SK-N-SH (cell line): ENCODE results near the gene RCCD1. TPM values are rescaled to one million over a fixed set of nuclear protein-coding genes. Genes with fewer than 3 reads are reported as not detected.

Experiments
- CTCF ChIA-PET: fragments of 300-600, 350-600 bp; formaldehyde crosslinking; extraction: SDS; loops from one replicate; lab custom pipeline; 2021; lab: Yijun Ruan, JAX
- POLR2A ChIA-PET: fragments of 350-600 bp; sonication (Branson Sonifier 250); formaldehyde crosslinking; extraction: SDS; loops from one replicate; lab custom pipeline; 2020; ENCODE audit warnings: antibody characterized with exemption, inconsistent platforms; lab: Yijun Ruan, JAX
- DNase-seq: peaks from one replicate; pipeline ENCODE4 v3.0.0; 2012
- H2AFZ ChIP-seq: fragments of 200-600 bp; sonication (generic); 2 replicates; pipeline ENCODE4 v1.8.1; 2016; ENCODE audit warnings: antibody characterized with exemption, mild to moderate bottlenecking, low read depth
- H3F3A ChIP-seq: fragments of 200-600 bp; sonication (generic); replicated peaks from 2 replicates; pipeline ENCODE3; 2016; ENCODE audit warnings: antibody characterized with exemption, mild to moderate bottlenecking; ENCODE audit not compliant: insufficient read depth
- H3K27ac ChIP-seq, 2 experiments: fragments of 200-500 bp in 1 of 2; fragments of 200-600 bp in 1 of 2; sonication (Bioruptor generic) in 1 of 2; sonication (generic), shearing (Covaris generic) in 1 of 2; 2 replicates each; pipeline versions ENCODE4 v1.5.1 to v1.6.1; 2014 to 2016; ENCODE audit warnings: low read depth in 2 of 2, inconsistent platforms in 1 of 2, low read length in 1 of 2, mild to moderate bottlenecking in 1 of 2, mixed read lengths in 1 of 2
- H3K27me3 ChIP-seq: fragments of 200-600 bp; sonication (generic), shearing (Covaris generic); 2 replicates; pipeline ENCODE4 v1.6.1; 2016; ENCODE audit warnings: mixed run types; ENCODE audit not compliant: insufficient read depth
- H3K36me3 ChIP-seq, 2 experiments: fragments of 200-500 bp in 1 of 2; fragments of 200-600 bp in 1 of 2; sonication (Bioruptor generic) in 1 of 2; sonication (generic) in 1 of 2; replicated peaks in 1 of 2; 2 replicates each; pipeline versions ENCODE3 to v1.5.1; 2014 to 2016; ENCODE audit warnings: low read length in 1 of 2, mild to moderate bottlenecking in 1 of 2; ENCODE audit not compliant: insufficient read depth in 2 of 2, control insufficient read depth in 1 of 2
- H3K4me1 ChIP-seq, 2 experiments: fragments of 200-500 bp in 1 of 2; fragments of 200-600 bp in 1 of 2; sonication (Bioruptor generic) in 1 of 2; sonication (generic), shearing (Covaris generic) in 1 of 2; 2 replicates each; pipeline versions ENCODE4 v1.5.1 to v1.6.1; 2014 to 2016; ENCODE audit warnings: low read depth in 1 of 2, low read length in 1 of 2, mixed run types in 1 of 2; ENCODE audit not compliant: insufficient read depth in 2 of 2, control insufficient read depth in 1 of 2
- H3K4me2 ChIP-seq: fragments of 200-600 bp; sonication (generic), shearing (Covaris generic); 2 replicates; pipeline ENCODE4 v1.6.1; 2017; ENCODE audit warnings: mixed run types
- H3K4me3 ChIP-seq, 2 experiments: fragments of 200-500 bp in 1 of 2; fragments of 200-600 bp in 1 of 2; sonication (Bioruptor generic) in 1 of 2; sonication (generic), shearing (Covaris generic) in 1 of 2; 2 replicates each; pipeline versions ENCODE4 v1.5.1 to v1.8.1; 2014 to 2016; ENCODE audit warnings: low read depth in 2 of 2, inconsistent platforms in 1 of 2, low read length in 1 of 2, mild to moderate bottlenecking in 1 of 2, mixed read lengths in 1 of 2, moderate library complexity in 1 of 2
- H3K79me2 ChIP-seq: fragments of 200-600 bp; sonication (generic); 2 replicates; pipeline ENCODE4 v1.8.1; 2017; ENCODE audit warnings: mild to moderate bottlenecking; ENCODE audit not compliant: insufficient read depth
- H3K9ac ChIP-seq: fragments of 200-600 bp; sonication (generic); 2 replicates; pipeline ENCODE4 v1.6.1; 2017; ENCODE audit warnings: mixed run types
- H3K9me2 ChIP-seq: fragments of 200-600 bp; sonication (generic); 2 replicates; pipeline ENCODE4 v1.6.1; 2017; ENCODE audit warnings: mixed run types
- H3K9me3 ChIP-seq: fragments of 200-600 bp; sonication (generic); 2 replicates; pipeline ENCODE4 v1.6.1; 2017; ENCODE audit warnings: mixed run types, mild to moderate bottlenecking, moderate library complexity
- H4K20me1 ChIP-seq: fragments of 200-600 bp; sonication (generic); 2 replicates; pipeline ENCODE4 v1.6.1; 2017; ENCODE audit warnings: mild to moderate bottlenecking, mixed run types; ENCODE audit not compliant: insufficient read depth
- CHD2 ChIP-seq: fragments of 150-350 bp; IDR thresholded peaks from 2 replicates; pipeline ENCODE4 v1.6.1; 2018; ENCODE audit warnings: low read length; ENCODE audit not compliant: partially characterized antibody
- ELF1 ChIP-seq: IDR thresholded peaks from 2 replicates; pipeline ENCODE4 v1.4.0; 2012
- FOSL2 ChIP-seq: IDR thresholded peaks from 2 replicates; pipeline ENCODE4 v1.4.0; 2012; ENCODE audit warnings: low read depth, mild to moderate bottlenecking, moderate library complexity, borderline replicate concordance
- GATA2 ChIP-seq: sonication (generic); formaldehyde crosslinking; IDR thresholded peaks from 2 replicates; pipeline ENCODE4 v1.5.0; 2020; ENCODE audit warnings: mild to moderate bottlenecking, missing genetic modification reagents
- NFIC ChIP-seq: IDR thresholded peaks from 2 replicates; pipeline ENCODE4 v1.4.0; 2012; ENCODE audit warnings: borderline replicate concordance
- RFX5 ChIP-seq: IDR thresholded peaks from 2 replicates; pipeline ENCODE4 v1.6.1; 2012; ENCODE audit warnings: mild to moderate bottlenecking, improper control_type of control experiment, low read length
- SIN3A ChIP-seq: IDR thresholded peaks from 2 replicates; pipeline ENCODE4 v1.6.1; 2012; ENCODE audit warnings: low read depth, mild to moderate bottlenecking, low read length, moderate library complexity, borderline replicate concordance
- SMC3 ChIP-seq: IDR thresholded peaks from 2 replicates; pipeline ENCODE4 v1.6.1; 2012; ENCODE audit warnings: low read depth, low read length, improper control_type of control experiment
- WGBS: methylation state at CpG from one replicate; pipeline ENCODE4 v1.1.6; 2017; ENCODE audit warnings: low lambda C conversion rate; 5-methylcytosine and 5-hydroxymethylcytosine counted together
- polyA plus RNA-seq, 3 experiments: library from polyadenylated mRNA; depleted of rRNA; stranded (reverse); fragments of >200 nt; gene quantifications; 2 replicates each; pipeline ENCODE4 v1.2.3, GENCODE V29; 2012
- TF ChIP-seq, protein P1 (sequence below): IDR thresholded peaks from 2 replicates; pipeline ENCODE4 v1.6.1; 2012; ENCODE audit warnings: mild to moderate bottlenecking, low read depth, low read length, moderate library complexity
- TF ChIP-seq, protein P2 (sequence below): fragments of 150-350 bp; IDR thresholded peaks from 2 replicates; pipeline ENCODE4 v1.6.1; 2017; ENCODE audit warnings: antibody characterized with exemption, low read length, low read depth, borderline replicate concordance

RCCD1 gene
- polyA plus RNA-seq, 1 of the 3 experiments (the other 2 are of a cell fraction), result 21.2 TPM

DNA sequence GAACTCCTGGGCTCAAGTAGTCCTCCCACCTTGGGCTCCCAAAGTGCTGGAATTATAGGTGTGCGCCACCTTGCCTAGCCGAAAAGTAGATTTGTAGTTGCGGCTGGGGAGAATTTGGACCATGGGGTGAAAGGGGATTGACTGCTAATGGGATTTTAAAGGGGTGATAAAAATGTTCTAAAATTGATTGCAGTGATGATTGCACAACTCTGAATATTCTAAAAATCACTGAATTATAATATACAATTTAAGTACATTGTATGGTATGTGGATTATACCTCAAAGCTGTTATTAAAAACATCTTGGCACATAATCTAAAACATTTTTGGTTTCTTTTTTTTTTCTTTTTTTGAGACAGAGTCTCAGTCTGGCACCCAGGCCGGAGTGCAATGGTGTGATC is 35.8 kb downstream of the RCCD1 start:
- Histone ChIP-seq H3K9me2 (no peaks in the 10 kb centered on the region), H3K36me3 (no peaks in the 10 kb centered on the region), H3K9ac (no peak overlapping the region), H3F3A (peaks cover 12% of the 10 kb centered on the region), H2AFZ (no peak overlapping the region), H3K4me3 (no peak overlapping the region), H3K4me1 (peaks cover 7 to 11% of the 10 kb centered on the region in 2 experiments), H3K9me3 (no peaks in the 10 kb centered on the region), H3K27me3 (no peaks in the 10 kb centered on the region), H3K27ac (no peak overlapping the region), H3K4me2 (no peak overlapping the region), H4K20me1 (peaks cover 6% of the 10 kb centered on the region; the same call in 1 of the 2 replicates)
- WGBS, result 97% methylated on average over 4 of the region's 4 CpGs
- POLR2A ChIA-PET, result no interaction called here
- CTCF ChIA-PET, result interaction anchor here (1.5 to 2.4 kb wide), 5 partner anchors 20 to 59 kb away, joined by 4 to 11 read pairs (median 4); partner anchors contain the start of gene HDDC3
- DNase-seq, result no peak
- TF ChIP-seq RFX5, result no peak
- no peak for TF ChIP-seq NFIC
- TF ChIP-seq, all 33 proteins: peak for 0
- H3K79me2 ChIP-seq, result peaks cover 96% of the 10 kb centered on the region

DNA sequence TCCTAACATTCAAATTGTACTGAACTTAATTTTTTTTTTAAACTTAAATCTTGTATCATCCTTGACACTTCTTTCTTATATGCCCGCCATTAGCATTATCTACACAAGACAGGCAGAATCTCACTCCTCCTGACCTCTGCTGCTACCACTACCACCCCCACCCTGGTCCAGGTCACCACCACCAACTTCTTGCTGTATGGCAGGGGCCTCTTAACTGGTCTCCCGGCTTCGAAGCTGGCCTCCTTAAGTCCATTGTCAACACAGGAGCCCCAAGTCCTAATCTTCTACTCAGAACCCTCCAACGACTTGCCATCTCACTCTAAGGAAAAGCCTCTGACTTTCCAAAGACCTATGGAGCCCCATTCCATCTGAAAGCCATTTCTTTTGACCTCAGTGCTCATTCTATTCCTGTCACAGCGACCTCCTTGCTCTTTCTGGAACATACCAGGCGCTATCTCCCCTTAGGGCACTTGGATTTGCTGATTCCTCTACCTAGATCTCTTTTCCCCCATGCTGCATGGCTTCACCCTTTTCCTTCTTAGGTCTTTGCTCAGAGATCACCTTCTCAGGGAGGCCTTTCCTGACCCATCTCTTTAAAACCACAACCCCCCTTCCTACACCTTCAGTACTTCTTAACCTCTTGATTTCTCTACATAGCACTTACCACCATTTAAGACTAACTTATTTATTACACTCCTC is 37.1 kb downstream of the RCCD1 start:
- Histone ChIP-seq H3K36me3 (no peaks in the 10 kb centered on the region), H3K9ac (no peak overlapping the region), H3K27me3 (no peaks in the 10 kb centered on the region), H3K9me2 (no peaks in the 10 kb centered on the region), H4K20me1 (no peaks in the 10 kb centered on the region; the same call in 1 of the 2 replicates), H3K9me3 (no peaks in the 10 kb centered on the region), H3K4me3 (no peak overlapping the region), H3F3A (peaks cover 12% of the 10 kb centered on the region), H3K79me2 (peaks cover 96% of the 10 kb centered on the region), H3K27ac (no peak overlapping the region), H3K4me1 (peaks cover 11 to 16% of the 10 kb centered on the region in 2 experiments), H3K4me2 (no peak overlapping the region), H2AFZ (no peak overlapping the region)
- no peak for DNase-seq
- CTCF ChIA-PET, result interaction anchor here (1.8 to 2.4 kb wide), 2 partner anchors 21 to 59 kb away, joined by 4 to 11 read pairs; partner anchors contain the start of gene HDDC3
- TF ChIP-seq SMC3, result no peak
- TF ChIP-seq, protein P1, sequence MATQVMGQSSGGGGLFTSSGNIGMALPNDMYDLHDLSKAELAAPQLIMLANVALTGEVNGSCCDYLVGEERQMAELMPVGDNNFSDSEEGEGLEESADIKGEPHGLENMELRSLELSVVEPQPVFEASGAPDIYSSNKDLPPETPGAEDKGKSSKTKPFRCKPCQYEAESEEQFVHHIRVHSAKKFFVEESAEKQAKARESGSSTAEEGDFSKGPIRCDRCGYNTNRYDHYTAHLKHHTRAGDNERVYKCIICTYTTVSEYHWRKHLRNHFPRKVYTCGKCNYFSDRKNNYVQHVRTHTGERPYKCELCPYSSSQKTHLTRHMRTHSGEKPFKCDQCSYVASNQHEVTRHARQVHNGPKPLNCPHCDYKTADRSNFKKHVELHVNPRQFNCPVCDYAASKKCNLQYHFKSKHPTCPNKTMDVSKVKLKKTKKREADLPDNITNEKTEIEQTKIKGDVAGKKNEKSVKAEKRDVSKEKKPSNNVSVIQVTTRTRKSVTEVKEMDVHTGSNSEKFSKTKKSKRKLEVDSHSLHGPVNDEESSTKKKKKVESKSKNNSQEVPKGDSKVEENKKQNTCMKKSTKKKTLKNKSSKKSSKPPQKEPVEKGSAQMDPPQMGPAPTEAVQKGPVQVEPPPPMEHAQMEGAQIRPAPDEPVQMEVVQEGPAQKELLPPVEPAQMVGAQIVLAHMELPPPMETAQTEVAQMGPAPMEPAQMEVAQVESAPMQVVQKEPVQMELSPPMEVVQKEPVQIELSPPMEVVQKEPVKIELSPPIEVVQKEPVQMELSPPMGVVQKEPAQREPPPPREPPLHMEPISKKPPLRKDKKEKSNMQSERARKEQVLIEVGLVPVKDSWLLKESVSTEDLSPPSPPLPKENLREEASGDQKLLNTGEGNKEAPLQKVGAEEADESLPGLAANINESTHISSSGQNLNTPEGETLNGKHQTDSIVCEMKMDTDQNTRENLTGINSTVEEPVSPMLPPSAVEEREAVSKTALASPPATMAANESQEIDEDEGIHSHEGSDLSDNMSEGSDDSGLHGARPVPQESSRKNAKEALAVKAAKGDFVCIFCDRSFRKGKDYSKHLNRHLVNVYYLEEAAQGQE, result no peak
- TF ChIP-seq FOSL2, result no peak
- TF ChIP-seq SIN3A, result no peak
- no peak for TF ChIP-seq GATA2
- TF ChIP-seq CHD2, result no peak
- TF ChIP-seq ELF1, result no peak
- TF ChIP-seq, protein P2, sequence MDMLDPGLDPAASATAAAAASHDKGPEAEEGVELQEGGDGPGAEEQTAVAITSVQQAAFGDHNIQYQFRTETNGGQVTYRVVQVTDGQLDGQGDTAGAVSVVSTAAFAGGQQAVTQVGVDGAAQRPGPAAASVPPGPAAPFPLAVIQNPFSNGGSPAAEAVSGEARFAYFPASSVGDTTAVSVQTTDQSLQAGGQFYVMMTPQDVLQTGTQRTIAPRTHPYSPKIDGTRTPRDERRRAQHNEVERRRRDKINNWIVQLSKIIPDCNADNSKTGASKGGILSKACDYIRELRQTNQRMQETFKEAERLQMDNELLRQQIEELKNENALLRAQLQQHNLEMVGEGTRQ, result no peak
- POLR2A ChIA-PET, result no interaction called here
- WGBS, result 92% methylated on average over 6 of the region's 6 CpGs
